Endometrial microvascular endothelial cells (primary cell): ENCODE data around the gene PCYOX1L. TPM values are rescaled to one million over a fixed set of nuclear protein-coding genes. Genes with fewer than 3 reads are reported as not detected.

Source experiments
- in situ Hi-C: cut with HindIII; loops from 2 replicates; pipeline ENCODE4 v1.10.0; 2017; ENCODE audit warnings: low sequenced_read_pairs, low pct_unique_long_range_greater_than_20kb; ENCODE audit errors: inconsistent ontology term
- total RNA-seq: library from RNA; depleted of rRNA; stranded (reverse); fragments of >200 nt; gene quantifications from one replicate; pipeline ENCODE4 v1.2.3, GENCODE V29; 2015; ENCODE audit errors: inconsistent ontology term

PCYOX1L gene
- total RNA-seq, 1 donor from 2014 or later, result 7.2 TPM

- in situ Hi-C loops, result no loop called here
Observed at GRCh38 chr5:149328177-149328576, 29.7 kb upstream of the PCYOX1L start.

- in situ Hi-C loops, result no loop called here
Observed at GRCh38 chr5:149333711-149334443, 24.0 kb upstream of the PCYOX1L start.

- in situ Hi-C loops, result no loop called here
Observed at GRCh38 chr5:149337736-149338135, 20.1 kb upstream of the PCYOX1L start.

- in situ Hi-C loops, result no loop called here
Observed at GRCh38 chr5:149338364-149338763, 19.5 kb upstream of the PCYOX1L start.

- in situ Hi-C loops, result no loop called here
Observed at GRCh38 chr5:149340920-149341319, 16.9 kb upstream of the PCYOX1L start.

GRCh38 chr5:149341876-149342275 lies 16.0 kb upstream of the PCYOX1L start:
- in situ Hi-C loops, result no loop called here

GRCh38 chr5:149344151-149344550 lies 13.7 kb upstream of the PCYOX1L start:
- in situ Hi-C loops, result no loop called here

- in situ Hi-C loops, result no loop called here
Observed at GRCh38 chr5:149345147-149345891, 12.5 kb upstream of the PCYOX1L start, which contains the start of gene GRPEL2. Gene GRPEL2 (plus strand): TSS chr5:149345499. CDS start chr5:149345540, 41 bp downstream.

- in situ Hi-C loops, result no loop called here
Observed at GRCh38 chr5:149345892-149346222, 12.0 kb upstream of the PCYOX1L start.

- in situ Hi-C loops, result no loop called here
Observed at GRCh38 chr5:149348518-149348917, 9.3 kb upstream of the PCYOX1L start.

- in situ Hi-C loops, result no loop called here
Observed at GRCh38 chr5:149349382-149349781, 8.5 kb upstream of the PCYOX1L start.

- in situ Hi-C loops, result no loop called here
Observed at GRCh38 chr5:149352169-149352568, 5.7 kb upstream of the PCYOX1L start.

GRCh38 chr5:149353911-149354310 lies 3.9 kb upstream of the PCYOX1L start:
- in situ Hi-C loops, result no loop called here

- in situ Hi-C loops, result no loop called here
Observed at GRCh38 chr5:149355688-149356087, 2.2 kb upstream of the PCYOX1L start.

GRCh38 chr5:149356391-149356790 lies 1.5 kb upstream of the PCYOX1L start:
- in situ Hi-C loops, result no loop called here

- in situ Hi-C loops, result no loop called here
Observed at GRCh38 chr5:149358294-149358651, 427 bp downstream of the PCYOX1L start.

- in situ Hi-C loops, result no loop called here
Observed at GRCh38 chr5:149358868-149359495, 1.1 kb downstream of the PCYOX1L start.

- in situ Hi-C loops, result no loop called here
Observed at GRCh38 chr5:149360272-149360671, 2.4 kb downstream of the PCYOX1L start.

GRCh38 chr5:149362541-149362940 lies 4.7 kb downstream of the PCYOX1L start:
- in situ Hi-C loops, result no loop called here

GRCh38 chr5:149363358-149363757 lies 5.5 kb downstream of the PCYOX1L start:
- in situ Hi-C loops, result no loop called here
